Transverse colon (tissue), 3 donors: ENCODE results near the gene PALB2.

Experiments used
- CTCF ChIP-seq, 5 experiments: fragments of 200-600 bp in 3 of 5; fragments of 450-650 bp in 2 of 5; sonication (generic) in 3 of 5; IDR thresholded peaks; 1 replicate in 2 of 5; 2 replicates in 3 of 5; pipeline ENCODE4 v1.5.1; 2016 to 2017; ENCODE audit warnings: antibody characterized with exemption in 5 of 5, inconsistent platforms in 3 of 5, mild to moderate bottlenecking in 2 of 5, moderate library complexity in 1 of 5
- EP300 ChIP-seq: sonication (generic); formaldehyde crosslinking; IDR thresholded peaks from one replicate; pipeline ENCODE4 v1.6.1; 2017; ENCODE audit warnings: antibody characterized with exemption, low read depth
- POLR2A ChIP-seq: fragments of 450-650 bp; IDR thresholded peaks from one replicate; pipeline ENCODE4 v1.6.1; 2016; ENCODE audit warnings: antibody characterized with exemption, mild to moderate bottlenecking, moderate library complexity

- TF ChIP-seq POLR2A = no peak
- no peak for TF ChIP-seq CTCF (IDR thresholded peaks at IDR 0.05)
- TF ChIP-seq EP300 = no peak
Observed at GRCh38 chr16:23634461-23635036, 6.6 kb downstream of the PALB2 start.
